ENCODE data around the gene HSPA5.
"Not testable (repeated sequence)": the region's sequence is repeated elsewhere in the genome, so short reads cannot be mapped to it uniquely, and the experiment has no call there.

Gene HSPA5

GRCh38 chr9:125268394-125269013 lies 27.4 kb upstream of the HSPA5 start:
- ChIA-PET POLR2A (interaction anchor here (1.0 to 1.6 kb wide), 2 partner anchors 28 to 32 kb away, joined by 4 to 6 read pairs; partner anchors contain the start of gene HSPA5), CTCF (interaction anchor here (0.6 to 0.8 kb wide), 3 partner anchors 13 to 267 kb away, joined by 3 read pairs; no protein-coding TSS in a partner anchor)
- peak; percentile 77 for TF ChIP-seq ZNF600 (tag by site-specific recombination; IDR thresholded peaks at IDR 0.05)
- no peak for TF ChIP-seq BCL11B (tag by site-specific recombination; IDR thresholded peaks at IDR 0.05; ENCODE audit: low read depth)
- no peak for TF ChIP-seq ZNF138 (tag by site-specific recombination; IDR thresholded peaks at IDR 0.05; ENCODE audit: borderline replicate concordance)
- no peak for TF ChIP-seq ZNF670 (tag by site-specific recombination; IDR thresholded peaks at IDR 0.05; ENCODE audit: low read depth)
- TF ChIP-seq ZNF23 (tag by site-specific recombination; IDR thresholded peaks at IDR 0.05; ENCODE audit: borderline replicate concordance) = no peak
- TF ChIP-seq ZNF16 (tag by site-specific recombination; IDR thresholded peaks at IDR 0.05; ENCODE audit: low read depth) = no peak
- no peak for TF ChIP-seq ZNF629 (tag by site-specific recombination; IDR thresholded peaks at IDR 0.05)
- no peak for TF ChIP-seq RBAK (tag by site-specific recombination; IDR thresholded peaks at IDR 0.05)
- TF ChIP-seq ZNF639 (tag by site-specific recombination; IDR thresholded peaks at IDR 0.05) = no peak
- peak; percentile 52 for TF ChIP-seq PRDM10 (tag by site-specific recombination; IDR thresholded peaks at IDR 0.05)
- TF ChIP-seq ZNF221 (tag by site-specific recombination; IDR thresholded peaks at IDR 0.05; ENCODE audit: borderline replicate concordance) = no peak
- Histone ChIP-seq H3K4me1 (ENCODE audit: control insufficient read depth, insufficient read depth, low read length) (peaks cover 8% of the 10 kb centered on the region), H3K27ac (ENCODE audit: extremely low read depth, low read depth, low read length) (no peak overlapping the region), H3K9me3 (ENCODE audit: control insufficient read depth, insufficient read depth, low read depth, low read length) (no peaks in the 10 kb centered on the region), H3K4me3 (ENCODE audit: low read depth, low read length) (no peak overlapping the region), H3K36me3 (ENCODE audit: control insufficient read depth in 2 of 2, insufficient read depth in 1 of 2, low read length in 2 of 2) (peaks cover 0 to 28% of the 10 kb centered on the region in 2 experiments; a peak in 2 of 3 replicates)

GRCh38 chr9:125264068-125264467 lies 22.9 kb upstream of the HSPA5 start:
- H3K4me3 ChIP-seq (ENCODE audit: low read depth, low read length); H3K27ac ChIP-seq (ENCODE audit: extremely low read depth, low read depth, low read length); CTCF ChIA-PET; H3K4me1 ChIP-seq (ENCODE audit: control insufficient read depth, insufficient read depth, low read length); H3K9me3 ChIP-seq (ENCODE audit: control insufficient read depth, insufficient read depth, low read depth, low read length): not testable (repeated sequence)
- POLR2A ChIA-PET = interaction anchor here (4.8 kb wide), 1 partner anchor 22 kb away, joined by 60 read pairs; the partner anchor contains the start of gene HSPA5
- peaks cover 0 to 29% of the 10 kb centered on the region in 2 experiments; a peak in 2 of 3 replicates for H3K36me3 ChIP-seq (ENCODE audit: control insufficient read depth in 2 of 2, insufficient read depth in 1 of 2, low read length in 2 of 2)

GRCh38 chr9:125262294-125262991 lies 21.3 kb upstream of the HSPA5 start:
- CTCF ChIA-PET = interaction anchor here (0.6 to 0.9 kb wide), 3 partner anchors 84 to 1174 kb away, joined by 3 read pairs; no protein-coding TSS in a partner anchor
- POLR2A ChIA-PET = interaction anchor here (0.6 to 4.8 kb wide), 2 partner anchors 18 to 20 kb away, joined by 3 to 60 read pairs; partner anchors contain the start of gene HSPA5
- H3K4me1 ChIP-seq (ENCODE audit: control insufficient read depth, insufficient read depth, low read length) = no peaks in the 10 kb centered on the region
- H3K27ac ChIP-seq (ENCODE audit: extremely low read depth, low read depth, low read length) = peak overlapping the region; percentile 80
- H3K4me3 ChIP-seq (ENCODE audit: low read depth, low read length) = peak overlapping the region; percentile 99
- 0 out of 2 replicates have a peak, but pooled peaks have one; percentile 1 for TF ChIP-seq ZFP37 (tag by site-specific recombination; IDR thresholded peaks at IDR 0.05)
- peak; percentile 90 for TF ChIP-seq ATF2 (tag by site-specific recombination; IDR thresholded peaks at IDR 0.05; ENCODE audit: low read depth)
- TF ChIP-seq SETDB1 (IDR thresholded peaks at IDR 0.05; ENCODE audit: insufficient read length, low read length) = no peak
- TF ChIP-seq ZNF366 (tag by site-specific recombination; conservative IDR thresholded peaks at IDR 0.05) = peak; percentile 43; the same call in 1 of the 2 replicates
- TF ChIP-seq ZBTB20 (tag by site-specific recombination; IDR thresholded peaks at IDR 0.05) = peak; percentile 62
- no peak for TF ChIP-seq ZNF843 (tag by site-specific recombination; IDR thresholded peaks at IDR 0.05)
- TF ChIP-seq HIC1 (tag by site-specific recombination; IDR thresholded peaks at IDR 0.05) = no peak
- H3K36me3 ChIP-seq (ENCODE audit: control insufficient read depth in 2 of 2, insufficient read depth in 1 of 2, low read length in 2 of 2) = peaks cover 0 to 27% of the 10 kb centered on the region in 2 experiments; a peak in 2 of 3 replicates
- no peaks in the 10 kb centered on the region for H3K9me3 ChIP-seq (ENCODE audit: control insufficient read depth, insufficient read depth, low read depth, low read length)

All from HEK293 (cell line).